Uterus (tissue), 2 donors: Measurements from ENCODE around the gene OR51B2.

Source experiments
- CTCF ChIP-seq, 4 experiments: fragments of 200-600 bp in 2 of 4; fragments of 450-650 bp in 2 of 4; sonication (generic) in 2 of 4; IDR thresholded peaks; one replicate each; pipeline ENCODE4 v1.5.1; 2016 to 2019; ENCODE audit warnings: antibody characterized with exemption in 4 of 4, mild to moderate bottlenecking in 2 of 4, moderate library complexity in 1 of 4
- POLR2A ChIP-seq, 2 donors: fragments of 450-650 bp; IDR thresholded peaks; one replicate each; pipeline ENCODE4 v1.6.1; 2016; ENCODE audit warnings: antibody characterized with exemption in 2 of 2, mild to moderate bottlenecking in 1 of 2, moderate library complexity in 1 of 2

GRCh38 chr11:5310423-5310822 is 13.7 kb downstream of the OR51B2 start:
- TF ChIP-seq CTCF (IDR thresholded peaks at IDR 0.05), result no peak
- no peak for TF ChIP-seq POLR2A (IDR thresholded peaks at IDR 0.05)
